ENCODE data around the gene PRPS1L1.

Gene PRPS1L1

DNA sequence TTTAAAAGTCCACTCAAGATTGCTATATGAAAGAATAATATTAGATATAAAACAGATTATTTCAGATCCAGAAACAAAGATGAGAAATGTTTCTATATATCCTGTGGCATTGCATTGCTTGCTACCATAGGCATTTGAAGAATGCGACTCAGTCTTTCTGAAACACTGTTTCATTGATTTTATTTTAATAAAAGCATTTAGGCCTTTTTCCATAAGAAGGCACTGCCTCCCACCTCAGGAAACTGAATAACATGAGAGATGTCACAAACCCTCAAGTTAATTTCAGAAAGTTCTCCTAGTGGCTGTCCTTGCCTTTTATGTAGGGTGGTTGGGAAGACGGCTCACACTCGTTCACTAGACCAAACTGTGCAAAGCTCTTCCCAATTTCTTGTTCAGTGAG is 23.3 kb downstream of the PRPS1L1 start:
- DNase-seq = no peak

DNA sequence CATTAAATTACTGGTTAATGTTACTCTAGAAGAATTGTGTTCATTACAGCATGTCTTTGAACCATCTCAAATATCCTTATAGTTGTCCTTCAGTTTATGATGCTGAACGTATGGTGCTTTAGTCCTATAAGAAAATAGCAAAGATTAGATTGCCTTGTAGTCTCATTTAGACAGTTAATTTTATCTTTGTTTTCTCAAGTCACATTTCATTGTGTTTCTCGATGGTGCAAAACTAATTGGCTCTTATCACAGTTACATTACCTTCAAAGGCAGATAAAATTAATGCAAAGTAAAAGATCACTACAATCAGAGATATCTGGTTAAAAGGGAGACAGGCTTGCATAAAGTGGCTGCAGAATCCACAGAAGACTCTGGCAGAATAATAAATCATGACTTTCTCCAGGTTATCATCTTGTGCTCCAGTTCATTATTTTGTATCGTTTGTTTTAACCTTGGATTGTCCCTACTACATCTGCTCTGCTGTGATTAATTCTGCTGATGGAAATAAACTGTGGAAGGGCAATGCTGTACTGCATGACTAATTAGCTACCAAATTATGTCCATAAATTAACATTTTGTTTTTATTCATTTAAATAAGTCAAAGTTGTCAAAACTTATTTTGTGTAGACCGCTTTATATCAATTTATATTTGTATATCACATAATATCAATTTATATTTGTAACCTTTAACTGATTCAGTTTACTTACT is 24.2 kb downstream of the PRPS1L1 start:
- DNase-seq = no peak

DNA sequence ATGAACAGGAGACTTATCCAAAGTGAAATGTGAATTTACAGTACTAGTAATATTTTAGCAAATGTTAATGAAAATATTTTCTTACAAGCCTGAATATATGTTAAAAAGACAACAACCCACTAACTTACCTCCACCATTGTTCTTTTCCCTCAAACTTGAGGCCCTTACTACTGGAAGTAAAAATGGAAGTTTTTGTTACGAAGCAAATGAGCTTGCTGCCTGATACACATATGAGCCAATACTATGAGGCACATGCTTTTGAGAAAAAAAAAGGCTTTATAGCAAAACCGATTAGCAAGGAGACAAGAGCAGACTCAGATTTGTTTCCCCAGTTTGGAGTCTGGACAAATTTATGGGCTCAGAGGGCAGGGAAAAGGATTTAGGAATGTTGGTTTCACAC is 29.0 kb downstream of the PRPS1L1 start:
- no peak for DNase-seq

DNA sequence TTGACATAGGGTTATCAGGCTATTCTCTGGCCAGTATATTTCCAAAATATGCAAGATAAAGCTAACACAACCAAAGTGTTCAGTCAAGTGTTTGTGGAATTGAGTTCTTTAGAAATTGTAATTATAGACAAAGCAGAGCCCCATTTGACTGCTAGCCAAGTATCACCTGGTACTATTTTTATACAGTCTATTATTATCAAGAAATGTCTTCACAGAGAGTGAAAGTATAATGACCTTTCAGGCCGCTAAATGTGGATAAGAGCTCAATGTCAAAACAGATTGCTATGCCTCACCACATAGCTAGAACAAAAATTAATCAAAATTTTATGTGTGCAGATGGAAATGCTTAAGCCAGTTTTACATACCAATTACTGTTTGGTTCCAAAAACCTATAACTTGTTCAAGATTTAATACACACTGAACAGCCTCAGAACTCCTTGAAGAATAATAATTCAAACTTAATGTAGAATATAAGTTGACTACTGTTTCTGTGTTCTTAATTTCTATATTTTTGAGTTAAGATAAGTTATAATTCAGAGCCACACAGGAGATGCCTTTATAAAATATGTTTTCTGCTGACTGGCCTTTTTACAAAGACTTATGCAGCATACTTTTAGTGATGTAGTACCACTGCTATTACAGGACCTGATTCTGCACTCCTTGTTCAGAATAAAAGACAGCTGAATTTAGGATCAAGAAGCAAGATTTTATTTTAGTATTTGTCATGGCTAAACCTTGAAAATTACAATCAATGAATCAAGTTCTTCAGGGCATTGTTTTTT is 31.0 kb downstream of the PRPS1L1 start:
- DNase-seq = no peak

DNA sequence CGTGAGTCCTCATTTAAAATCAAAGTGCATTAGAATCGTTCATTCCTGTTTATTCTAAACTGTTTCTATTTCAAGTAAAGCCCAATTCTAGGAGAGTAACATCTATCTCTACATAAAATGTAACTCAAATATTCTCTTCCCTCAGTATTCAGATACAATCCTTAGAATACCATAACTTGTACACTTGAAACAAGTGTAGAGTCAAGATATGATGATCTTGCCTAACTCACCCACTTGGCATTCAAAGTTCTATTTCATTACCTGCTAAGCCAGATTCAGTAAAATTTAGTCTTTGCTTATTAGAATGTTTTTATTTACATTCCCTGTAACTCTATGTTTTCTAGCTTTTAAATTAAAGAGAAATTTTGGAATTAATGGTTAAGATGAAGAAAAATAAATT is 31.6 kb downstream of the PRPS1L1 start:
- no peak for DNase-seq

DNA sequence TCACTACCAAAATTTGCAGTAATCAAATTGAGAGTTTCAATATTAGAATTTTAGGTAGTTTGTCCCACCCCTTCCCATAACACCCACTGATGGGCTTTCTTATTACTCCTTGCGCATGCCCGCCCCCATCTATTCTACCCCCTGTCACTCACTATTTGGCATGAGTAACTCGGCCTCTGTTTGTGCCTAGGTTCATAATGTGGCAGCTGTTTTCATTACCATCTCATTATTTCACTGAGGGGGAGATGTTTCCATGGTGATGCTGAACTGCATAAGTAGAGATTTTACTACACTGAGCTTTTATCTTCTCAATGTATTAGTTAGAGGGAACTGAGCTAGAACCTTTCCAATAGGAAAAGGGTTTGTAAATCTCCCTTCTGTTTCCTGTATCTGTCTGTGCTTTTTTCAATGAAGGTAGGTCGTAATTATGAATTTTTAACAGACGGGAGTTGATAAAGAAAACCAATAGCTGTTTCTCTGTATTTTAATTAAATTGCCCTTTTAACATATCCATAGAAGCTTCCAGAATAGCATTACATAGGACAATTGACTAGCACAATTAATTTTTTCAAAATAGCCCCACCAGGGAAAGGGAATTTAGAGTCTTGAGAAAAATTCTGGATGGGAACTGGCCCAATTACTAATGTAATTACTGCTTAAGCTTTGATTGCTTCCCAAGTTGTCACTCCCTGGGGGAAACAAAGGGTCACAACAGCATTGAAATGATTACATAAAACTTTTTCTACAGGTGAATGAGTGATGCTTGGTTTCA is 33.4 kb downstream of the PRPS1L1 start:
- peak; percentile 48 for DNase-seq

DNA sequence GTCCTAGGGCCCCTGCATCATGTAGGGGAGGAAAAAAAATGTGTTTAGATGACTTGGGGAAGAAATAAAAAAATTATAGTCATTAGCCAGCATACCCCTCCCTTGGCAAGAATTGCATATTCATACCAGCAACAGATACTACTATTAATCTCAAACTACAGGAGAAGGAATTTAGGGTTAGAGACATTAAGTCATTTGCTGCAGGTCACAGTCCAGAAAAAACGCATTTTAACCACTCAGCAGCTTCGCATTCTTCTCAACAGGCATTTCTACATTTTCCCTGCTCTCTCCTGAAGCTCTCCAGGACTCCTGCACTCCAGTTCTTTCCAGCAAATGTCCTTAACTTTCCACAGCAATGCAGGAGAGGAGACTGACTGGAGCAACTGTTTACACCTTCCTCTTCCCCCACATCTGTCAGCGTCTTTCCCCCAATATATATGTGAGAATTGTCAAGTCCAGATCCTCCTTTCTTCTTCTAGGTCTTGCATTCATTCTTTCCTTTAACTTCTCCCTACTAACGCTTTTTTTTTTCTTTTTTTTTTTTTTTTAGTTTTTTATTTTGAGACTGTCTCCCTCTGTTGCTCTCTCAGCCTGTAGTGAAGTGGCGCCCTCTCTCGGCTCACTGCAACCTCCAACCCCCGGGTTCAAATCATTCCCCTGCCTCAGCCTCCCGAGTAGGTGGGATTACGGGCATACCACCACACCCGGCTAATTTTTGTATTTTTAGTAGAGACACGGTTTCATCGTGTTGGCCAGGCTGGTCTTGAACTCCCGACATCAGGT is 35.6 kb downstream of the PRPS1L1 start:
- DNase-seq = peak; percentile 26

DNA sequence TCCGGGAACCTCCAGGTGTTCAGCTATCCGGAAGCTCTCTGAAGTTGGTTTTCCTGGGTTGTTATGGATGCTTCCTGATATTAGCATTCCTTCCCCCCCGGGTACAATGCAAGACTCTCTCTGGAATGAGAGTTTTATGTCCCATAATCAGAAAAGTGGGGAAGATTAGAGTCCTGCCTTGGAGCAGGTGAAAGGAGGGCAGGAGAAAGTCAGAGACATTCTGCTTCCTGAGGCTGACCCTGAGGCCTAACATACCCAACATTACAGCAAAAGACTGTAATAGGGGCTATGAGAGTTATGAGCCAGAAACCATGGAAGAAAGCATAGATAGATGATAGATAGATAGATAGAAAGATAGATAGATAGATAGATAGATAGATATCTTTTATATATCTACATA is 36.9 kb downstream of the PRPS1L1 start:
- no peak for DNase-seq

DNA sequence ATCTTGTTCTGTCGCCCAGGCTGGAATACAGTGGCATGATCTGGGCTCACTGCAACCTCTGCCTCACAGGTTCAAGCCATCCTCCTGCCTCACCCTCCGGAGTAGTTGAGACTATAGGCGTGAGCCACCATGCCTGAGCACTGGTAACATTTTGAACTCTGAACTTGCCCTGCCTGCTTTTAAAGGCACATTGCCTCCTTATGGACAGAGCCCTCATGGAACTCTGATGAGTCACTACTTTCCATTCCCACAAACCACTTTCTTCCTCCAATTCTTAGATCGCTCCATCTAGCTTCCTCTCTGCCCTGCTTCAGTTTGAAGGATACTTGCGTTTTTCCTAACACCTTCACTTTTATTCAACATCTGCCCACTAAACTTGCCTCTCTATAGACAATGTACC is 38.1 kb downstream of the PRPS1L1 start:
- DNase-seq = no peak

DNA sequence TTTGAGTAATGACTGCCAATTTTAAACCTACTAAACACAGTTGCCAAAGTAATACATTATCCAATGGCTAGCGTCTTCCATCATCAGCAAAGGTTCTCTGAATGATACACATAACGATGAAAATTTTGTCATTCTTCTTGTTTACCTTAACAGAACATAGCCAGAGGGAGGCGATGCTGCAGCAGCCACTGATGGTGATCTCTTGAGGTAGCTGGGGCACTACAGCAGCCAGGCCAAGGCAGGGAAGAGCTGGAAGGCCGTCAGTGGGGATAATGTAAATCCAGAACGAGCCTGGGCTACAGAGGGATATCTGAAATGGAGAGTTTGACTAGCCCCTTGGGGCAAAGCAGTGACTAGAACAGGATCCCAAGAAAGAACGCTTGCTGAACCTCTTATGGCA is 38.8 kb downstream of the PRPS1L1 start:
- no peak for DNase-seq

DNA sequence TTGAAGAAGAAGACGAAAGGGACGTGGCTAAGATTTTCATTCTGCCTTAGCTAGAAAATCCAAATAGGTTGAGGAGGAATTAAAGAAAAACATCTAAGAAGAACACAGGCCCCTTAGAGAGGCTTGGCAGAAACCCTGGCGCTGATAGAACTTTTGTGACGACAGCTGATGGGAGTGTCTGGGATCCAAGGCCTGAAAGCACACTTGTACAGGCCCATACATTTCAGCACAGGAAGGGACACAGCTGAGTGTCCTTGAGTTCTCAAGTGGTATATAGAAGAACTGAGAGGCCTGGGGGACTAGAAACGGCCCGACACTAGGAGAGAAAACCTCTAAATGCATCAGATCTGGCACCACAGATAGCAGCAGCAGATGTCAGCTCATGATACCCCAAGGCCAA is 39.5 kb downstream of the PRPS1L1 start:
- no peak for DNase-seq

DNA sequence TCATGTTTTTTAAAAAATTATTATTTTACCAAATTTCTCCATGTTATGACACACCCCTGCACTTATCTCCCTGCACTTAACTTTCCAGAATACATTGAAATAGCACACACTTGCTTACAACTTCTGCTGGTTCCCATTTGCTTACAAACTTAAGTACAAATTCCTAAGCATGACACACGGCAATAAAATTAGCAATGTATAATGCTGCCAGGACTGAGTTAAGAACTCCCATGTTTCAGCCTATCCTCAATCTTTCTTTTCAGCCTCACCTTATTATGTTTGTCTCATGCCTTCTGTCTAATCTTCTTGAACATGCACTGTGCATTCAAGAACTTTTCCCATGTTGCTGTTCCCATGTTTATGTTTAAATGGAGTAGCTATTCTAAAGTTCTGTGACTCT is 40.8 kb downstream of the PRPS1L1 start:
- no peak for DNase-seq

DNA sequence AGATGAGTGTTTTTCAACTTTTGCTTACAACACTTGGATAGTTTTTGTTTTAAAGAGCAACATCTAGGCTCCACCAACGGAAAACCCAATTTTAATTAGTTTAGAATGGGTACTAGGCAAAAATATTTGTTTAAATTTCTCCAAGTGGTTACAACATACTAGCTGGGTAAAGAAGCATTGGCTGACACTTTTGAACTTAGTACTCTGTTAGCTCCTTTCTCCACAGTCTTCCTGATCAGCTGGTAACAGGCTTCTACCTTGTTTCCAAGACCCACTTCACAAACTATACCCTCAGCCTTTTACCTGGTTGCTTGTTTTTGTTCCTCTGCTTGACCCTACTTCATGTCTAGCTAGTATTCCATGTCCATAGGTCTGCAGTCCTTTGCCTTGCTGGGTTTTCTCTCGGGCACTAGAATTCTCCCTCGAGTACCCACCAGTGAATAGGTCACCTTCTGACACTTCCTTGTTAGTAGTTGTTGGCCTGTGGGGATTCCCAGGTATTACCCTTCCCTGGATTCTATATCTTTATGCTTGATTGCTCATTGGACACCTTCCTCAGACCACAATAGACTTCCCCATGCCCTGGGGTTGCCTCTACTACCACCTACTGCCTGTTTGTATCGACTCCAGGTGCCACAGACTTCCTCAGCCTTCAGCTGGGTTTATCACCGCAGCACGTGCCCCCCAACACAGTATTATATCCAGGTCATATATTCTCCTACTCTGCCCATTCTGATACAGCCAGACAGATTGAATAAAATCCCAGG is 42.0 kb downstream of the PRPS1L1 start:
- DNase-seq = no peak

DNA sequence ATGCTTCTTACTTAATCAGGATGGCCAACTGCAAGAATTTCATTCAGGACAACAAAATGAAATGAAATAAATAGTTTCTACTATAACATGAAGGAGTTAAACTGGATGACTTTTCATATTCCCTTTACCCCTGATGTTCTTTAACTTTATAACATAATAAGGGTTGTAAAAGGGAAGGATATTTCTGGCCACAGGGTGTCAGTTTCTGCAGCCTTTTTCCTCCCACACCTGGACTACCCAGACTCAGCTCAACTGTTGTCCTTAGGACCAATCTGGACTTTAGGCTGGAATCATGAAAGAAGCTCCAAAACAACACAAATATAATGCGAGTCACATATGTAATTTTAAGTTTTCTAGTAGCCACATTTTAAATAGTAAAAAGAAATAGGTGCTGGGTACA is 43.4 kb downstream of the PRPS1L1 start:
- no peak for DNase-seq

DNA sequence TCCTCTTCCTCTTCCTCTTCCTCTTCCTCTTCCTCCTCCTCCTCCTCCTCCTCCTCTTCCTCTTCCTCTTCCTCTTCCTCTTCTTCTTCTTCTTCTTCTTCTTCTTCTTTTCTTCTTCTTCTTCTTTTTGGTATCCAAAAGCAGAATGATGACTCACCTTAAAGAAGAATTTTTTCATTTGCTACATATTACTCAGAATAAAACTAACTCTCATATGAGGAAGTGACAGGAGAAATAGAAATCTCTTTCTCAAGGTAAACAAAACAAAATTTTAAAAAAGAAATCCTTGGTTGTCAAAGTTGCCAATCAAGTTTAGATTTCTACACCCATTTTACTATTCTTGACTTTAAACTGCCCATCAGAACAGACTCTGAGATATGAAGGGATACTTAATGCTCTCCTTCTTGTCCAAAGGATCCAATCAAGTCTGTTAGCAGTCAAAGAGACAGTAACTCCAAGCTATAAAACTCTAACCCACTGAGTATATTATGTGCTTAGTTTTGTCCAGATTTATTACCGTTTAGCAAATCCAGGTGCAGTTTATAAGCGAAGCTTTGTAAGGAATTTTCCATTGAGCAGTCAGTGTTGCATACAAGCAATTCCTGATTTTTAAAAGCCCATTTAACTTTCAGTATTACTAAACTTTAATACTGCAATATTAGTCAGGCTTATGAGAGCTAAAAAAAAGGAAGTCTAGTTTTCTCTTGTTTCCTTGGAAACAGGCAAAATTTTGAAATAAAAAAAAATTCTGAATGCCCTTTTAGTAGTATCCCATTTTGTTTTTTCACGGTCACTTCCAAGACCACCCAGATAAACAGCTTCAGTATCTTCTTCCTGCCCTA is 44.2 kb downstream of the PRPS1L1 start:
- DNase-seq = no peak

DNA sequence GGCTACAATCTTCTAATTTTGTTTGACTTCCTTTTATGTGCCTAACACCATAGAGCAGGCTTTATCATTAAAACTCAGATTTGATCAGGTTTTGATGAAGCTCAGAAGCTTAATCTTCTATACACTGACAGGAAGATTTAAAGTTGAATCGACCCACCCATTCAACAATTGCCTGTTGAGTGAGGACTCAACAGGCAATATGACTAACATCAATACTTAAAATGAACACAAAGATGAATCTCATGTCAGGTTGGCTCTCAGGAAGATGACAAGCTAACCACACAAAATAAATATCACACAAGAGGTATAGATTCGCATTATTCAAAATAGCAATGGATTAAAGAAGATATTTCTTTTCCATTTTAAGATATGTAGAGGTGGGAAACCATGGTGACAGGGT is 50.7 kb downstream of the PRPS1L1 start:
- no peak for DNase-seq

All from activated CD4-positive, alpha-beta T cell treated with anti-CD3 and anti-CD28 coated beads, Interleukin-10, Interleukin-2, amounts not matched to agents 100 ng/mL and 50 ng/mL, durations not matched to agents 16 hours and 8 hours (primary cell).